SK-N-SH treated with all-trans-retinoic acid at 6 μM for 48 hours (cell line): Measurements from ENCODE around the gene OLIG3.

Experiments
- ATAC-seq: fragments of 200-7000 bp; cut with Tn5 transposase; 3 replicates; pipeline ENCODE4 v1.9.1; 2020; ENCODE audit warnings: mild to moderate bottlenecking, moderate library complexity
- ARNTL ChIP-seq: fragments of 450-650 bp; formaldehyde crosslinking; IDR thresholded peaks from 2 replicates; pipeline ENCODE4 v1.5.0; 2020; ENCODE audit warnings: low read depth, mild to moderate bottlenecking, moderate library complexity, borderline replicate concordance
- ESRRG ChIP-seq: fragments of 250-450 bp; sonication (Bioruptor Pico); IDR thresholded peaks from 2 replicates; pipeline ENCODE4 v1.6.1; 2021; ENCODE audit warnings: mild to moderate bottlenecking
- GLIS3 ChIP-seq: fragments of 250-450 bp; sonication (Bioruptor Pico); IDR thresholded peaks from 2 replicates; pipeline ENCODE4 v1.5.0; 2020; ENCODE audit warnings: mild to moderate bottlenecking, moderate library complexity
- POU6F1 ChIP-seq: fragments of 250-450 bp; sonication (Bioruptor Pico); IDR thresholded peaks from 2 replicates; pipeline ENCODE4 v1.8.0; 2021; ENCODE audit warnings: low read depth, mild to moderate bottlenecking, moderate library complexity, borderline replicate concordance
- RARB ChIP-seq: fragments of 250-450 bp; sonication (Bioruptor Pico); IDR thresholded peaks from 2 replicates; pipeline ENCODE4 v1.8.0; 2021; ENCODE audit warnings: mild to moderate bottlenecking, moderate library complexity
- ZNF8 ChIP-seq: fragments of 450-650 bp; formaldehyde crosslinking; IDR thresholded peaks from 2 replicates; pipeline ENCODE4 v1.5.0; 2020; ENCODE audit warnings: mild to moderate bottlenecking, moderate library complexity
- TF ChIP-seq, protein P1 (sequence below): fragments of 250-450 bp; sonication (Bioruptor Pico); IDR thresholded peaks from 2 replicates; pipeline ENCODE4 v1.5.1; 2020; ENCODE audit warnings: low read depth, mild to moderate bottlenecking, moderate library complexity

OLIG3 gene

GRCh38 chr6:137443901-137444300 is 50.3 kb downstream of the OLIG3 start:
- no peak for TF ChIP-seq POU6F1 (CRISPR knock-in tag)
- no peak for TF ChIP-seq RARB (CRISPR knock-in tag)
- TF ChIP-seq, protein P1, sequence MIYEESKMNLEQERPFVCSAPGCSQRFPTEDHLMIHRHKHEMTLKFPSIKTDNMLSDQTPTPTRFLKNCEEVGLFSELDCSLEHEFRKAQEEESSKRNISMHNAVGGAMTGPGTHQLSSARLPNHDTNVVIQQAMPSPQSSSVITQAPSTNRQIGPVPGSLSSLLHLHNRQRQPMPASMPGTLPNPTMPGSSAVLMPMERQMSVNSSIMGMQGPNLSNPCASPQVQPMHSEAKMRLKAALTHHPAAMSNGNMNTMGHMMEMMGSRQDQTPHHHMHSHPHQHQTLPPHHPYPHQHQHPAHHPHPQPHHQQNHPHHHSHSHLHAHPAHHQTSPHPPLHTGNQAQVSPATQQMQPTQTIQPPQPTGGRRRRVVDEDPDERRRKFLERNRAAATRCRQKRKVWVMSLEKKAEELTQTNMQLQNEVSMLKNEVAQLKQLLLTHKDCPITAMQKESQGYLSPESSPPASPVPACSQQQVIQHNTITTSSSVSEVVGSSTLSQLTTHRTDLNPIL (CRISPR knock-in tag): no peak
- no peak for TF ChIP-seq ESRRG (CRISPR knock-in tag)
- no peak for TF ChIP-seq GLIS3
- TF ChIP-seq ARNTL (CRISPR knock-in tag): no peak
- TF ChIP-seq ZNF8 (CRISPR knock-in tag): no peak
- no peak for ATAC-seq
